SK-N-SH (cell line): ENCODE results near the gene ZMYND19. TPM values are rescaled to one million over a fixed set of nuclear protein-coding genes. Genes with fewer than 3 reads are reported as not detected.

Source experiments
- CTCF ChIA-PET: fragments of 300-600, 350-600 bp; formaldehyde crosslinking; extraction: SDS; loops from one replicate; lab custom pipeline; 2021; lab: Yijun Ruan, JAX
- POLR2A ChIA-PET: fragments of 350-600 bp; sonication (Branson Sonifier 250); formaldehyde crosslinking; extraction: SDS; loops from one replicate; lab custom pipeline; 2020; ENCODE audit warnings: antibody characterized with exemption, inconsistent platforms; lab: Yijun Ruan, JAX
- DNase-seq: peaks from one replicate; pipeline ENCODE4 v3.0.0; 2012
- H2AFZ ChIP-seq: fragments of 200-600 bp; sonication (generic); 2 replicates; pipeline ENCODE4 v1.8.1; 2016; ENCODE audit warnings: antibody characterized with exemption, mild to moderate bottlenecking, low read depth
- H3F3A ChIP-seq: fragments of 200-600 bp; sonication (generic); replicated peaks from 2 replicates; pipeline ENCODE3; 2016; ENCODE audit warnings: antibody characterized with exemption, mild to moderate bottlenecking; ENCODE audit not compliant: insufficient read depth
- H3K27ac ChIP-seq, 2 experiments: fragments of 200-500 bp in 1 of 2; fragments of 200-600 bp in 1 of 2; sonication (Bioruptor generic) in 1 of 2; sonication (generic), shearing (Covaris generic) in 1 of 2; 2 replicates each; pipeline versions ENCODE4 v1.5.1 to v1.6.1; 2014 to 2016; ENCODE audit warnings: low read depth in 2 of 2, inconsistent platforms in 1 of 2, low read length in 1 of 2, mild to moderate bottlenecking in 1 of 2, mixed read lengths in 1 of 2
- H3K27me3 ChIP-seq: fragments of 200-600 bp; sonication (generic), shearing (Covaris generic); 2 replicates; pipeline ENCODE4 v1.6.1; 2016; ENCODE audit warnings: mixed run types; ENCODE audit not compliant: insufficient read depth
- H3K36me3 ChIP-seq, 2 experiments: fragments of 200-500 bp in 1 of 2; fragments of 200-600 bp in 1 of 2; sonication (Bioruptor generic) in 1 of 2; sonication (generic) in 1 of 2; replicated peaks in 1 of 2; 2 replicates each; pipeline versions ENCODE3 to v1.5.1; 2014 to 2016; ENCODE audit warnings: low read length in 1 of 2, mild to moderate bottlenecking in 1 of 2; ENCODE audit not compliant: insufficient read depth in 2 of 2, control insufficient read depth in 1 of 2
- H3K4me1 ChIP-seq, 2 experiments: fragments of 200-500 bp in 1 of 2; fragments of 200-600 bp in 1 of 2; sonication (Bioruptor generic) in 1 of 2; sonication (generic), shearing (Covaris generic) in 1 of 2; 2 replicates each; pipeline versions ENCODE4 v1.5.1 to v1.6.1; 2014 to 2016; ENCODE audit warnings: low read depth in 1 of 2, low read length in 1 of 2, mixed run types in 1 of 2; ENCODE audit not compliant: insufficient read depth in 2 of 2, control insufficient read depth in 1 of 2
- H3K4me2 ChIP-seq: fragments of 200-600 bp; sonication (generic), shearing (Covaris generic); 2 replicates; pipeline ENCODE4 v1.6.1; 2017; ENCODE audit warnings: mixed run types
- H3K4me3 ChIP-seq, 2 experiments: fragments of 200-500 bp in 1 of 2; fragments of 200-600 bp in 1 of 2; sonication (Bioruptor generic) in 1 of 2; sonication (generic), shearing (Covaris generic) in 1 of 2; 2 replicates each; pipeline versions ENCODE4 v1.5.1 to v1.8.1; 2014 to 2016; ENCODE audit warnings: low read depth in 2 of 2, inconsistent platforms in 1 of 2, low read length in 1 of 2, mild to moderate bottlenecking in 1 of 2, mixed read lengths in 1 of 2, moderate library complexity in 1 of 2
- H3K79me2 ChIP-seq: fragments of 200-600 bp; sonication (generic); 2 replicates; pipeline ENCODE4 v1.8.1; 2017; ENCODE audit warnings: mild to moderate bottlenecking; ENCODE audit not compliant: insufficient read depth
- H3K9ac ChIP-seq: fragments of 200-600 bp; sonication (generic); 2 replicates; pipeline ENCODE4 v1.6.1; 2017; ENCODE audit warnings: mixed run types
- H3K9me2 ChIP-seq: fragments of 200-600 bp; sonication (generic); 2 replicates; pipeline ENCODE4 v1.6.1; 2017; ENCODE audit warnings: mixed run types
- H3K9me3 ChIP-seq: fragments of 200-600 bp; sonication (generic); 2 replicates; pipeline ENCODE4 v1.6.1; 2017; ENCODE audit warnings: mixed run types, mild to moderate bottlenecking, moderate library complexity
- H4K20me1 ChIP-seq: fragments of 200-600 bp; sonication (generic); 2 replicates; pipeline ENCODE4 v1.6.1; 2017; ENCODE audit warnings: mild to moderate bottlenecking, mixed run types; ENCODE audit not compliant: insufficient read depth
- CHD2 ChIP-seq: fragments of 150-350 bp; IDR thresholded peaks from 2 replicates; pipeline ENCODE4 v1.6.1; 2018; ENCODE audit warnings: low read length; ENCODE audit not compliant: partially characterized antibody
- CTCF ChIP-seq: fragments of 200-600 bp; sonication (generic); IDR thresholded peaks from 2 replicates; pipeline ENCODE4 v1.6.1; 2017; ENCODE audit warnings: antibody characterized with exemption, mild to moderate bottlenecking, moderate library complexity
- EP300 ChIP-seq, 2 experiments: IDR thresholded peaks; 2 replicates each; pipeline versions ENCODE4 v1.4.0 to v1.6.1; 2012; ENCODE audit warnings: borderline replicate concordance in 1 of 2, low read depth in 1 of 2, low read length in 1 of 2
- FOSL2 ChIP-seq: IDR thresholded peaks from 2 replicates; pipeline ENCODE4 v1.4.0; 2012; ENCODE audit warnings: low read depth, mild to moderate bottlenecking, moderate library complexity, borderline replicate concordance
- FOXJ3 ChIP-seq: sonication (generic); formaldehyde crosslinking; IDR thresholded peaks from 2 replicates; pipeline ENCODE4 v1.5.1; 2020; ENCODE audit warnings: mild to moderate bottlenecking, missing genetic modification reagents
- FOXM1 ChIP-seq: IDR thresholded peaks from 2 replicates; pipeline ENCODE4 v1.4.0; 2012; ENCODE audit warnings: low read depth, mild to moderate bottlenecking
- GABPA ChIP-seq: IDR thresholded peaks from 2 replicates; pipeline ENCODE4 v1.4.0; 2012; ENCODE audit warnings: low read depth, mild to moderate bottlenecking
- GATA2 ChIP-seq: sonication (generic); formaldehyde crosslinking; IDR thresholded peaks from 2 replicates; pipeline ENCODE4 v1.5.0; 2020; ENCODE audit warnings: mild to moderate bottlenecking, missing genetic modification reagents
- MAX ChIP-seq: IDR thresholded peaks from 2 replicates; pipeline ENCODE4 v1.4.0; 2012; ENCODE audit warnings: low read depth
- MXI1 ChIP-seq: IDR thresholded peaks from 2 replicates; pipeline ENCODE4 v1.6.1; 2012; ENCODE audit warnings: mild to moderate bottlenecking, low read depth, low read length, improper control_type of control experiment
- PBX3 ChIP-seq: IDR thresholded peaks from 2 replicates; pipeline ENCODE4; 2012
- RAD21 ChIP-seq: IDR thresholded peaks from 2 replicates; pipeline ENCODE4 v1.6.1; 2012; ENCODE audit warnings: mild to moderate bottlenecking, low read length
- RFX5 ChIP-seq: IDR thresholded peaks from 2 replicates; pipeline ENCODE4 v1.6.1; 2012; ENCODE audit warnings: mild to moderate bottlenecking, improper control_type of control experiment, low read length
- SMC3 ChIP-seq: IDR thresholded peaks from 2 replicates; pipeline ENCODE4 v1.6.1; 2012; ENCODE audit warnings: low read depth, low read length, improper control_type of control experiment
- TCF12 ChIP-seq: IDR thresholded peaks from 2 replicates; pipeline ENCODE4 v1.4.0; 2012
- YY1 ChIP-seq: IDR thresholded peaks from 2 replicates; pipeline ENCODE4 v1.4.0; 2012; ENCODE audit warnings: low read depth, mild to moderate bottlenecking
- ZBTB33 ChIP-seq: IDR thresholded peaks from 2 replicates; pipeline ENCODE4 v1.4.0; 2012; ENCODE audit warnings: low read depth, borderline replicate concordance
- WGBS: methylation state at CpG from one replicate; pipeline ENCODE4 v1.1.6; 2017; ENCODE audit warnings: low lambda C conversion rate; 5-methylcytosine and 5-hydroxymethylcytosine counted together
- polyA plus RNA-seq, 3 experiments: library from polyadenylated mRNA; depleted of rRNA; stranded (reverse); fragments of >200 nt; gene quantifications; 2 replicates each; pipeline ENCODE4 v1.2.3, GENCODE V29; 2012

The ZMYND19 gene
- polyA plus RNA-seq, 1 of the 3 experiments (the other 2 are of a cell fraction) = 43.1 TPM

GRCh38 chr9:137580209-137580953 is 9.9 kb downstream of the ZMYND19 start:
- Histone ChIP-seq H3K9me2 (no peaks in the 10 kb centered on the region), H3K36me3 (peaks cover 10 to 50% of the 10 kb centered on the region in 2 experiments), H3K4me1 (peaks cover 6 to 14% of the 10 kb centered on the region in 2 experiments; a peak in 3 of 4 replicates), H3K27ac (no peak overlapping the region), H3K79me2 (peaks cover 32% of the 10 kb centered on the region), H3K4me2 (no peak overlapping the region), H3K4me3 (no peak overlapping the region), H3F3A (peaks cover 3% of the 10 kb centered on the region), H2AFZ (no peak overlapping the region), H3K9ac (no peak overlapping the region), H3K9me3 (no peaks in the 10 kb centered on the region), H4K20me1 (0 out of 2 replicates have a peak, but pooled peaks cover 7% of the 10 kb centered on the region), H3K27me3 (no peaks in the 10 kb centered on the region)
- TF ChIP-seq ZBTB33 = no peak
- no peak for TF ChIP-seq CTCF
- TF ChIP-seq SMC3 = no peak
- TF ChIP-seq RAD21 = no peak
- TF ChIP-seq TCF12 = no peak
- TF ChIP-seq MXI1 = no peak
- TF ChIP-seq EP300 (IDR thresholded peaks at IDR 0.05; ENCODE audit: borderline replicate concordance in 1 of 2, low read depth in 1 of 2, low read length in 1 of 2) = no peak
- no peak for TF ChIP-seq FOXJ3
- no peak for TF ChIP-seq FOSL2
- TF ChIP-seq CHD2 = no peak
- no peak for TF ChIP-seq RFX5
- no peak for TF ChIP-seq MAX
- TF ChIP-seq YY1 = no peak
- TF ChIP-seq PBX3 = no peak
- no peak for TF ChIP-seq GABPA
- no peak for TF ChIP-seq GATA2 (CRISPR knock-in tag)
- no peak for TF ChIP-seq FOXM1
- ChIA-PET CTCF (interaction anchor here (1.1 to 4.0 kb wide), 2 partner anchors 12 to 22 kb away, joined by 3 to 27 read pairs; partner anchors contain the start of gene ZMYND19), POLR2A (no interaction called here)
- 89% methylated on average over 15 of the region's 23 CpGs for WGBS
- no peak for DNase-seq
